Sigmoid colon (tissue), 7 donors: ENCODE results near the gene CISH. TPM values are rescaled to one million over a fixed set of nuclear protein-coding genes. Genes with fewer than 3 reads are reported as not detected.

Experiments used
- DNase-seq: peaks from one replicate; pipeline ENCODE4 v3.0.0-alpha.2; 2019
- H3K27ac ChIP-seq, 4 donors: fragments of 200-600 bp; sonication (generic); one replicate each; pipeline ENCODE4 v1.5.1; 2016 to 2019; ENCODE audit warnings: mild to moderate bottlenecking in 1 of 4
- H3K27me3 ChIP-seq, 3 donors: fragments of 200-600 bp; sonication (generic); one replicate each; pipeline ENCODE4 v1.5.1; 2019; ENCODE audit warnings: mild to moderate bottlenecking in 1 of 3
- H3K36me3 ChIP-seq, 4 donors: fragments of 200-600 bp; sonication (generic); one replicate each; pipeline ENCODE4 v1.5.1; 2016 to 2019
- H3K4me1 ChIP-seq, 4 donors: fragments of 200-600 bp; sonication (generic); one replicate each; pipeline ENCODE4 v1.5.1; 2017 to 2019
- H3K4me3 ChIP-seq, 4 donors: fragments of 200-600 bp; sonication (generic); one replicate each; pipeline ENCODE4 v1.5.1; 2017 to 2019; ENCODE audit warnings: mild to moderate bottlenecking in 2 of 4, moderate library complexity in 1 of 4
- H3K9me3 ChIP-seq, 4 donors: fragments of 200-600 bp in 3 of 4; sonication (generic) in 3 of 4; one replicate each; pipeline versions ENCODE4 v1.5.1 to v1.6.1; 2013 to 2019
- CTCF ChIP-seq, 4 experiments: fragments of 450-650 bp in 3 of 4; fragments of 200-600 bp in 1 of 4; IDR thresholded peaks; one replicate each; pipeline ENCODE4 v1.5.1; 2016 to 2019; ENCODE audit warnings: antibody characterized with exemption in 4 of 4, mild to moderate bottlenecking in 3 of 4, moderate library complexity in 2 of 4
- EP300 ChIP-seq, 4 donors: sonication (generic); formaldehyde crosslinking; IDR thresholded peaks; one replicate each; pipeline ENCODE4 v1.6.1; 2017; ENCODE audit warnings: antibody characterized with exemption in 4 of 4
- POLR2A ChIP-seq, 2 donors: fragments of 450-650 bp; IDR thresholded peaks; one replicate each; pipeline ENCODE4 v1.6.1; 2016; ENCODE audit warnings: antibody characterized with exemption in 2 of 2, mild to moderate bottlenecking in 2 of 2, moderate library complexity in 2 of 2
- POLR2AphosphoS5 ChIP-seq, 4 donors: sonication (generic); formaldehyde crosslinking; IDR thresholded peaks; one replicate each; pipeline ENCODE4 v1.6.1; 2017; ENCODE audit warnings: antibody characterized with exemption in 4 of 4
- WGBS, 2 donors: extraction: QIAGEN DNeasy Blood & Tissue Kit; methylation state at CpG; one replicate each; pipeline ENCODE4 v1.1.7; 2013; 5-methylcytosine and 5-hydroxymethylcytosine counted together
- intact Hi-C: fragments of 100-400 bp; cut with DNase I; formaldehyde crosslinking; loops from one replicate; pipeline ENCODE4 v1.15.1; 2023
- polyA plus RNA-seq, 3 donors: library from polyadenylated mRNA; stranded (reverse); fragments of 200-250 nt; gene quantifications; one replicate each; pipeline ENCODE4 v1.2.3, GENCODE V29; 2013
- total RNA-seq, 4 donors: library from RNA; depleted of rRNA; stranded (reverse); fragments of >200 nt; gene quantifications; one replicate each; pipeline ENCODE4 v1.1.0, GENCODE V29; 2016
- donor health status: healthy with polysubstance abuse.
- donor health status: Bipolar disorder and iron deficiency.
- donor health status: healthy.

CISH gene
- total and polyA plus RNA-seq, 7 donors = 2.1 to 17.0 (median 8.1) TPM

- H3K27ac ChIP-seq = no peak overlapping the region
- H3K4me1 ChIP-seq = no peaks in the 10 kb centered on the region
- DNase-seq = no peak
- H3K4me3 ChIP-seq = no peak overlapping the region
- no peaks in the 10 kb centered on the region for H3K9me3 ChIP-seq
- H3K27me3 ChIP-seq = no peaks in the 10 kb centered on the region
- H3K36me3 ChIP-seq = peaks cover 0 to 51% (median 17%) of the 10 kb centered on the region in 4 donors
- WGBS, 2 donors = 79% methylated on average over 9 of the region's 9 CpGs
- no peak for TF ChIP-seq EP300 (IDR thresholded peaks at IDR 0.05)
- intact Hi-C loops = no loop called here
Observed at GRCh38 chr3:50582083-50582482, 29.5 kb downstream of the CISH start.

DNA sequence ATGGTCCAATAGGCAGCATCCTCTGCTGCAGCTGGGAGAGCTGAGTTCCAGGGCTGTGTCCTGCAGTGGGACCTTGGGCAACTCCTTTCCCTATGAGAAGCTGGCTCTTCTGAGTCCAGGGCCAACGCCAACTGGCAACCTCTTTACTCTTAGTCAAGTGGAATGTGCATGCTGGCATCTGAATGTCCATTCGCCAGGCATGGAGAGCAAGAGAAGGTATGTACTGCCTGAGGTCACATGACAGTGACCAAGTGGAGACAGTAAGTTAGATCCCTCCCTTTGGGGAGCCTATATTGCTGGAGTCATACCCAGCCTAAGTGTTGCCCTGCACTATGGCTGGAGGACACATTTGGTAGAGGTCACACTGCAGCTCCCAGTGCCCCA lies 30.1 kb downstream of the CISH start:
- Histone ChIP-seq H3K4me1 (no peaks in the 10 kb centered on the region), H3K9me3 (no peaks in the 10 kb centered on the region), H3K4me3 (no peak overlapping the region), H3K27ac (no peak overlapping the region), H3K36me3 (peaks cover 0 to 57% (median 21%) of the 10 kb centered on the region in 4 donors), H3K27me3 (no peaks in the 10 kb centered on the region)
- intact Hi-C loops = no loop called here
- TF ChIP-seq POLR2AphosphoS5 (IDR thresholded peaks at IDR 0.05) = no peak
- DNase-seq = no peak
- 96 to 97% methylated on average over 2 of the region's 2 CpGs for WGBS, 2 donors

DNA sequence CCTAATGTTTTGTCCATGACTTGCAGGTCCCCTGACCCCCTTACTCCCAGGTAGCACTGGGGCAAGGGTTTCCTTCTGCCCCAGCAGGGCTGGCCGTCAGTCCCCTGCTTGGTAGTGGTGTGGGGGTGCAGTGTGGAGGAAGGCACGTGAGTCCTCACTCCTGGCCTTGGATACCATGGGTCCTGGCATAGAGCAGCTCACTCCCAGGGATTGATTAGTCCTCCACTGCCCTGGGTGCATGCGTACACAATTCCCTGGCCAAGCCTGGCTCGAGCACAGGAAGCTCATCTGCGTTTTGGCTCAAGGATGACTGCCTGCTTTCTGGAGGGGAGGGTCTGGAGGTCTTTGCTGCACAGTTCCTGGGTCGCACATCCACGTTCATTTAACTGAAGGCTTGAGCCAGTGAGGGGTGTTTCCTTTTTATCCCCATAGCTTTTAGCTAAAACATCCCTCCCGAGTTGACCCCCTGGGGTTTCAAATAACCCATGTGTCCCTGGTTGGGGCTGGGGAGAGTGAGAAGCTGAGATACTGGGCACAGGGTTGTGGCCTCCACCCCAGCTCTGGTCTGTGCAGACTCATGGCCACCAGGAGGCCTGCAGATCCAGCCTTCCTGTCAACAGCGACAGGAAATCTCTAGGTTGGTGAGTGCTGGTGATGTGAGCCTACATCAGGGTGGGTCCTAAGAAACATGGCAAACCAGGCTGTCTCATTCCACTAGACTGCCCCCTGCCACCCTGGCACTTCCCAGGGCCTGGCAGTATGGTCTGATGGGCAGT lies 30.7 kb downstream of the CISH start:
- Histone ChIP-seq H3K36me3 (peaks cover 0 to 57% (median 22%) of the 10 kb centered on the region in 4 donors), H3K4me1 (no peaks in the 10 kb centered on the region), H3K27ac (no peak overlapping the region), H3K4me3 (no peak overlapping the region), H3K27me3 (no peaks in the 10 kb centered on the region), H3K9me3 (no peaks in the 10 kb centered on the region)
- no peak for TF ChIP-seq POLR2A (IDR thresholded peaks at IDR 0.05)
- no peak for DNase-seq
- WGBS, 2 donors = 87 to 89% methylated on average over 9 of the region's 9 CpGs
- intact Hi-C loops = no loop called here

GRCh38 chr3:50577348-50577747 lies 34.2 kb downstream of the CISH start:
- Histone ChIP-seq H3K4me3 (no peak overlapping the region), H3K27me3 (no peaks in the 10 kb centered on the region), H3K4me1 (peaks cover 0 to 5% (median 3%) of the 10 kb centered on the region in 4 donors), H3K9me3 (no peaks in the 10 kb centered on the region), H3K27ac (no peak overlapping the region), H3K36me3 (peaks cover 0 to 56% (median 24%) of the 10 kb centered on the region in 4 donors)
- TF ChIP-seq POLR2A (IDR thresholded peaks at IDR 0.05) (no peak), EP300 (IDR thresholded peaks at IDR 0.05) (no peak), CTCF (IDR thresholded peaks at IDR 0.05) (no peak), POLR2AphosphoS5 (IDR thresholded peaks at IDR 0.05) (no peak)
- intact Hi-C loops = no loop called here
- no peak for DNase-seq
- WGBS, 2 donors = 96 to 97% methylated on average over 2 of the region's 2 CpGs

DNA sequence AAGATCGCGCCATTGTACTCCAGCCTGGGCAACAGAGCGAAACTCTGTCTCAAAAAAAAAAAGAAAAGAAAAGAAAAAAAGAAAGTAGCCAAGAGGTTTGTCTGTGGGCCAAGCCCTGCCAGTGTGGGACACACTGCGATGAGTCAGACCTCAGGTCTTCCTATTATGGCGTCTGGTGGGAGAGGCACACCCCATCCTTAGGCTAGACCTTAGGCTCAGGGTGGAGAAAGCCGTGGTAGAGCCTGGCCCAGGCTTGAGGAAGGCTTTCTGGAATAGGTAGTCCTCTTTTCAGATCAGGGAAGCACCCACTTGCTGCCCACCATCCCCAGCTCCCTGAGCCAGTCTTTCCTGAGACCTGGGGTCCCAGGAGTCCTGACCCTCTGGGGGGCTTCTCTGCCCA lies 36.2 kb downstream of the CISH start:
- intact Hi-C loops = no loop called here
- Histone ChIP-seq H3K27me3 (no peaks in the 10 kb centered on the region), H3K4me1 (peaks cover 0 to 16% (median 10%) of the 10 kb centered on the region in 4 donors), H3K9me3 (no peaks in the 10 kb centered on the region), H3K36me3 (peaks cover 0 to 40% (median 20%) of the 10 kb centered on the region in 4 donors), H3K4me3 (no peak overlapping the region), H3K27ac (peak overlapping the region in 1 of 4 donors; percentile 10)
- DNase-seq = no peak
- WGBS, 2 donors = 89 to 92% methylated on average over 6 of the region's 6 CpGs
- TF ChIP-seq POLR2AphosphoS5 (IDR thresholded peaks at IDR 0.05) = no peak
- TF ChIP-seq CTCF (IDR thresholded peaks at IDR 0.05) = no peak
- TF ChIP-seq POLR2A (IDR thresholded peaks at IDR 0.05) = no peak
- no peak for TF ChIP-seq EP300 (IDR thresholded peaks at IDR 0.05)

GRCh38 chr3:50574444-50574831 lies 37.1 kb downstream of the CISH start:
- intact Hi-C loops = loop anchor here (5.0 kb wide), 1 partner anchor 98 kb away; the partner anchor contains the start of gene DOCK3
- 72% methylated on average over 1 of the region's 1 CpG for WGBS, 2 donors

More at GRCh38 chr3:50574444-50574831, 37.1 kb downstream of the CISH start:
- Histone ChIP-seq H3K4me3 (no peak overlapping the region), H3K27me3 (no peaks in the 10 kb centered on the region), H3K4me1 (peaks cover 0 to 23% (median 17%) of the 10 kb centered on the region in 4 donors), H3K27ac (no peak overlapping the region), H3K36me3 (peaks cover 0 to 31% (median 16%) of the 10 kb centered on the region in 4 donors), H3K9me3 (no peaks in the 10 kb centered on the region)
- TF ChIP-seq POLR2A (IDR thresholded peaks at IDR 0.05) = no peak
- TF ChIP-seq CTCF (IDR thresholded peaks at IDR 0.05) = no peak
- no peak for TF ChIP-seq EP300 (IDR thresholded peaks at IDR 0.05)
- TF ChIP-seq POLR2AphosphoS5 (IDR thresholded peaks at IDR 0.05) = no peak
- no peak for DNase-seq
